Panc1 (cell line): Measurements from ENCODE around the gene ATP7B. TPM values are rescaled to one million over a fixed set of nuclear protein-coding genes. Genes with fewer than 3 reads are reported as not detected.

Source experiments
- ATAC-seq: fragments of 200-7000 bp; cut with Tn5 transposase; 2 replicates; pipeline ENCODE4 v1.9.1; 2020; ENCODE audit warnings: mild to moderate bottlenecking, moderate library complexity
- BruUV-seq: library from RNA; stranded (reverse); fragments of 400-500 nt; replicated peaks from 2 replicates; lab custom pipeline; 2021; lab: Mats Ljungman, UMichigan
- CTCF ChIA-PET: fragments of 300-600 bp; sonication (Branson Sonifier 250); formaldehyde crosslinking; loops from one replicate; lab custom pipeline; 2022; ENCODE audit warnings: antibody characterized with exemption; lab: Charles Lee
- POLR2A ChIA-PET: fragments of 300-600 bp; sonication (Branson Sonifier 250); formaldehyde crosslinking; loops from one replicate; lab custom pipeline; 2022; ENCODE audit warnings: antibody characterized with exemption; lab: Charles Lee
- DNase-seq: peaks from one replicate; pipeline ENCODE4 v3.0.0-alpha.2; 2010; ENCODE audit warnings: low read depth, low spot score
- H3K27ac ChIP-seq: 2 replicates; pipeline ENCODE4 v1.5.1; 2011; ENCODE audit warnings: mild to moderate bottlenecking, low read length, inconsistent platforms
- H3K27me3 ChIP-seq: fragments of 200-500 bp; sonication (Bioruptor generic); 2 replicates; pipeline ENCODE4 v1.6.0; 2014; ENCODE audit warnings: low read length, inconsistent platforms; ENCODE audit not compliant: control insufficient read depth, insufficient read depth
- H3K36me3 ChIP-seq: fragments of 200-500 bp; sonication (Bioruptor generic); 2 replicates; pipeline ENCODE4 v1.5.1; 2014; ENCODE audit warnings: inconsistent platforms, mild to moderate bottlenecking, low read length, moderate library complexity; ENCODE audit not compliant: control insufficient read depth, insufficient read depth
- H3K4me1 ChIP-seq: 2 replicates; pipeline ENCODE4 v1.5.1; 2011; ENCODE audit warnings: inconsistent platforms, mild to moderate bottlenecking, low read length, moderate library complexity; ENCODE audit not compliant: control insufficient read depth, insufficient read depth
- H3K4me3 ChIP-seq, 2 experiments: 2 replicates each; pipeline ENCODE4 v1.5.1; 2011 to 2012; ENCODE audit warnings: low read depth in 2 of 2, low read length in 2 of 2, mild to moderate bottlenecking in 2 of 2, inconsistent platforms in 1 of 2, moderate library complexity in 1 of 2
- H3K9me3 ChIP-seq: fragments of 200-500 bp; sonication (Bioruptor generic); 2 replicates; pipeline ENCODE4 v1.5.1; 2014; ENCODE audit warnings: low read depth, mild to moderate bottlenecking, inconsistent platforms, low read length, moderate library complexity; ENCODE audit not compliant: control insufficient read depth, insufficient read depth
- POLR2AphosphoS5 ChIP-seq: IDR thresholded peaks from 2 replicates; pipeline ENCODE4 v1.6.1; 2012; ENCODE audit warnings: mild to moderate bottlenecking, low read depth, low read length, moderate library complexity
- SIN3A ChIP-seq: IDR thresholded peaks from 2 replicates; pipeline ENCODE4 v1.6.1; 2012; ENCODE audit warnings: low read depth, mild to moderate bottlenecking, low read length, moderate library complexity, borderline replicate concordance; ENCODE audit not compliant: insufficient read depth
- TCF7L2 ChIP-seq: IDR thresholded peaks from 2 replicates; pipeline ENCODE4 v1.6.1; 2011; ENCODE audit warnings: mild to moderate bottlenecking, low read depth, low read length, inconsistent platforms
- in situ Hi-C: cut with HindIII; loops from 2 replicates; pipeline ENCODE4 v1.10.0; 2016; ENCODE audit warnings: low sequenced_read_pairs, low pct_unique_long_range_greater_than_20kb
- intact Hi-C: fragments of 100-400 bp; cut with micrococcal nuclease; formaldehyde crosslinking; loops from one replicate; pipeline ENCODE4 v1.10.0; 2022; ENCODE audit not compliant: unreplicated experiment
- total RNA-seq: library from RNA; stranded (reverse); gene quantifications from one replicate; pipeline ENCODE4 v1.2.1, GENCODE V29; 2021; ENCODE audit not compliant: unreplicated experiment
- TF ChIP-seq, protein P1 (sequence below), 2 experiments: IDR thresholded peaks; 2 replicates each; pipeline ENCODE4 v1.6.1; 2011 to 2012; ENCODE audit warnings: low read depth in 2 of 2, control low read depth in 1 of 2, low read length in 1 of 2, mild to moderate bottlenecking in 1 of 2, moderate library complexity in 1 of 2; ENCODE audit not compliant: insufficient read depth in 1 of 2
- TF ChIP-seq, protein P2 (sequence below): fragments of 450-650 bp; IDR thresholded peaks from 2 replicates; pipeline ENCODE4 v1.5.1; 2017; ENCODE audit warnings: mild to moderate bottlenecking

Gene ATP7B
- total RNA-seq, 1 experiment from 2014 or later: 19.6 TPM

DNA sequence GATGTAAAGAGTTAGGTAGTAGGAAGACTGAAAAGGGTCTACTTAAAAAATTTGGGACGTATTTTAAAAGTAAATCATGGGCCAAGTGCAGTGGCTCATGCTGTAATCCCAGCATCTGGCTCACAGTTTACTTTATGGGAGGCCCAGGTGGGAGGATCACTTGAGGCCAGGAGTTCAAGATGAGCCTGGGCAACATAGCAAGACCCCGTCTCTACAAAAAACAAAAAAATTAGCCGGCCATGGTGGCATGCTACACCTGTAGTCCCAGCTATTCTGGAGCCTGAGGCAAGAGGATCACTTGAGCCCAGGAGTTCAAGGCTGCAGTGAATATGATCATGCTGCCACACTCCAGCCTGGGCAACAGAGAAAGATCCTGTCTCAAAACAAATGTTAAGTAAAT is 36.2 kb upstream of the ATP7B start:
- no peaks in the 10 kb centered on the region for H3K9me3 ChIP-seq
- no peaks in the 10 kb centered on the region for H3K27me3 ChIP-seq
- TF ChIP-seq, protein P1, sequence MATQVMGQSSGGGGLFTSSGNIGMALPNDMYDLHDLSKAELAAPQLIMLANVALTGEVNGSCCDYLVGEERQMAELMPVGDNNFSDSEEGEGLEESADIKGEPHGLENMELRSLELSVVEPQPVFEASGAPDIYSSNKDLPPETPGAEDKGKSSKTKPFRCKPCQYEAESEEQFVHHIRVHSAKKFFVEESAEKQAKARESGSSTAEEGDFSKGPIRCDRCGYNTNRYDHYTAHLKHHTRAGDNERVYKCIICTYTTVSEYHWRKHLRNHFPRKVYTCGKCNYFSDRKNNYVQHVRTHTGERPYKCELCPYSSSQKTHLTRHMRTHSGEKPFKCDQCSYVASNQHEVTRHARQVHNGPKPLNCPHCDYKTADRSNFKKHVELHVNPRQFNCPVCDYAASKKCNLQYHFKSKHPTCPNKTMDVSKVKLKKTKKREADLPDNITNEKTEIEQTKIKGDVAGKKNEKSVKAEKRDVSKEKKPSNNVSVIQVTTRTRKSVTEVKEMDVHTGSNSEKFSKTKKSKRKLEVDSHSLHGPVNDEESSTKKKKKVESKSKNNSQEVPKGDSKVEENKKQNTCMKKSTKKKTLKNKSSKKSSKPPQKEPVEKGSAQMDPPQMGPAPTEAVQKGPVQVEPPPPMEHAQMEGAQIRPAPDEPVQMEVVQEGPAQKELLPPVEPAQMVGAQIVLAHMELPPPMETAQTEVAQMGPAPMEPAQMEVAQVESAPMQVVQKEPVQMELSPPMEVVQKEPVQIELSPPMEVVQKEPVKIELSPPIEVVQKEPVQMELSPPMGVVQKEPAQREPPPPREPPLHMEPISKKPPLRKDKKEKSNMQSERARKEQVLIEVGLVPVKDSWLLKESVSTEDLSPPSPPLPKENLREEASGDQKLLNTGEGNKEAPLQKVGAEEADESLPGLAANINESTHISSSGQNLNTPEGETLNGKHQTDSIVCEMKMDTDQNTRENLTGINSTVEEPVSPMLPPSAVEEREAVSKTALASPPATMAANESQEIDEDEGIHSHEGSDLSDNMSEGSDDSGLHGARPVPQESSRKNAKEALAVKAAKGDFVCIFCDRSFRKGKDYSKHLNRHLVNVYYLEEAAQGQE (IDR thresholded peaks at IDR 0.05; ENCODE audit: insufficient read depth in 1 of 2, low read depth in 2 of 2, low read length in 1 of 2): no peak
- TF ChIP-seq POLR2AphosphoS5 (no peak), SIN3A (no peak), TCF7L2 (no peak)
- TF ChIP-seq, protein P2, sequence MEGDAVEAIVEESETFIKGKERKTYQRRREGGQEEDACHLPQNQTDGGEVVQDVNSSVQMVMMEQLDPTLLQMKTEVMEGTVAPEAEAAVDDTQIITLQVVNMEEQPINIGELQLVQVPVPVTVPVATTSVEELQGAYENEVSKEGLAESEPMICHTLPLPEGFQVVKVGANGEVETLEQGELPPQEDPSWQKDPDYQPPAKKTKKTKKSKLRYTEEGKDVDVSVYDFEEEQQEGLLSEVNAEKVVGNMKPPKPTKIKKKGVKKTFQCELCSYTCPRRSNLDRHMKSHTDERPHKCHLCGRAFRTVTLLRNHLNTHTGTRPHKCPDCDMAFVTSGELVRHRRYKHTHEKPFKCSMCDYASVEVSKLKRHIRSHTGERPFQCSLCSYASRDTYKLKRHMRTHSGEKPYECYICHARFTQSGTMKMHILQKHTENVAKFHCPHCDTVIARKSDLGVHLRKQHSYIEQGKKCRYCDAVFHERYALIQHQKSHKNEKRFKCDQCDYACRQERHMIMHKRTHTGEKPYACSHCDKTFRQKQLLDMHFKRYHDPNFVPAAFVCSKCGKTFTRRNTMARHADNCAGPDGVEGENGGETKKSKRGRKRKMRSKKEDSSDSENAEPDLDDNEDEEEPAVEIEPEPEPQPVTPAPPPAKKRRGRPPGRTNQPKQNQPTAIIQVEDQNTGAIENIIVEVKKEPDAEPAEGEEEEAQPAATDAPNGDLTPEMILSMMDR: no peak
- no TSS peak for BruUV-seq
- no peaks in the 10 kb centered on the region for H3K36me3 ChIP-seq
- no peak overlapping the region for H3K27ac ChIP-seq
- in situ Hi-C loops: no loop called here
- no peaks in the 10 kb centered on the region for H3K4me1 ChIP-seq
- ChIA-PET POLR2A (no interaction called here), CTCF (no interaction called here)
- intact Hi-C loops: no loop called here
- no peak for DNase-seq
- H3K4me3 ChIP-seq: no peak overlapping the region
- ATAC-seq: no peak

DNA sequence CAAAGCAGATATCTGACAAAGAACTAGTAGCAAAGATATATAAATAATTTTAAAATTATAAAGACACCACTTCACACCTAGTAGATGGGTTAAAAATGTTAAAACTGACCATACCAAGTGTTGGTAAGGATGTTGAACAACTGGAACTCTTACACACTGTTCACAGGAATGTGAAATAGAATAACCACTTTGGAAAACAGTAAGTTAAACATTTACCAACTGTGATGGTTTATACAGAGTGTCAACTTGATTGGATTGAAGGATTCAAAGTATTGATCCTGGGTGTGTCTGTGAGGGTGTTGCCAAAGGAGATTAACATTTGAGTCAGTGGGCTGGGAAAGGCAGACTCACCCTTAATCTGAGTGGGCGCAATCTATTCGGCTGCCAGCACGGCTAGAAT is 32.4 kb upstream of the ATP7B start:
- in situ Hi-C loops (no loop called here), intact Hi-C loops (no loop called here)
- Histone ChIP-seq H3K4me3 (no peak overlapping the region), H3K4me1 (no peaks in the 10 kb centered on the region), H3K36me3 (no peaks in the 10 kb centered on the region), H3K27ac (no peak overlapping the region), H3K27me3 (no peaks in the 10 kb centered on the region), H3K9me3 (no peaks in the 10 kb centered on the region)
- TF ChIP-seq SIN3A (no peak), TCF7L2 (no peak), POLR2AphosphoS5 (no peak)
- TF ChIP-seq, protein P2: no peak
- TF ChIP-seq, protein P1 (IDR thresholded peaks at IDR 0.05; ENCODE audit: insufficient read depth in 1 of 2, low read depth in 2 of 2, low read length in 1 of 2): no peak
- ChIA-PET CTCF (no interaction called here), POLR2A (no interaction called here)
- ATAC-seq (no peak), DNase-seq (no peak)
- no TSS peak for BruUV-seq
